ENCODE data around the gene CRACR2B. TPM values are rescaled to one million over a fixed set of nuclear protein-coding genes. Genes with fewer than 3 reads are reported as not detected.
A peak's percentile ranks its signal among the peaks of the same experiment; 100 is the strongest.

The CRACR2B gene
- total RNA-seq, 2 experiments from 2014 or later = 17.2 to 18.7 TPM

DNA sequence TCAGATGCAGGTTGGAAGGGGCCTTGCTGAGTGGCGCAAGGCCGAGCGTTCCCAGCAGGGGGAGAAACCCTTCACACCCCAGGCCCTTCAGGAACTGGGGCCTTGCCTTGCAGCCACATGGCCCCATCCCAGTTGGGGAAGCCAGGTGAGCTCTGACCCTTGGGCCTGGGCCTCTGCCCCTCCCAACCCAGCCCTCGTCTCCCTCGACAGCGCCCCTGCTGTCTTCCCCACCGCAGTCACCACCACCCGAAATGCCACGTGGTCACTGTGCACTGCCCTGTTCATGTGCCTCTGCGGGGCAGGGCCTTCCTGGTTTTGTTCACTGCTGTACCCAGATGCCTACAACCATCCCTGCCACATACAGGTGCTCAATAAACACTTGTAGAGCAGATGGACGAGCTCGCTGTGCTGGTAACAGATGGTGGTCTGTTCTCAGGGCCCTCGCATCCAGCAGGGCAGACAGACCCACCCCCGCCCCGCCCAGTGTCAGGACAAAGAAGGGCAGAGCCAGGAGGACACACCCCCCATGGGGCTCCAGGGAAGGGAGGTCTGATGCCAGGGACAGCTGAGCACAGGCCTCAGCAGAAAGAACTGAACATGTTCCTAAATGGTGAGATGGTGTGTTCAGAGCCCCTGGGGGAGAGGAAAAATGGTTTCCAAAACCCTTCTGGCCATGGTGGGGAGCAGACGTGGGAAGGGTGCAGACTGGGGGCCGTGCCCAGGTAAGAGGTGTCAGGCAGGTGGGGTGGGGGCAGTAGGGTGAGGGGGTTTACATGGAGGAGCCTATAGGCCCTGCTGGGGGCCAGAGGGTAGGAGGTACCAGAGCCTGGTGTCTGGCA lies 10.9 kb downstream of the CRACR2B start:
- DNase-seq (no peak), ATAC-seq (no peak)
- no peak overlapping the region for H3K4me3 Mint-ChIP-seq
- peaks cover 14% of the 10 kb centered on the region for H3K36me3 Mint-ChIP-seq (ENCODE audit: low read depth)
- H3K4me1 Mint-ChIP-seq (ENCODE audit: low read depth) = peaks cover 34% of the 10 kb centered on the region
- CTCF ChIA-PET = no interaction called here
- no peaks in the 10 kb centered on the region for H3K27me3 Mint-ChIP-seq (ENCODE audit: low read depth)
- POLR2A ChIA-PET = no interaction called here
- no peak overlapping the region for H3K27ac Mint-ChIP-seq
- H3K9me3 Mint-ChIP-seq (ENCODE audit: insufficient read depth) = no peaks in the 10 kb centered on the region

DNA sequence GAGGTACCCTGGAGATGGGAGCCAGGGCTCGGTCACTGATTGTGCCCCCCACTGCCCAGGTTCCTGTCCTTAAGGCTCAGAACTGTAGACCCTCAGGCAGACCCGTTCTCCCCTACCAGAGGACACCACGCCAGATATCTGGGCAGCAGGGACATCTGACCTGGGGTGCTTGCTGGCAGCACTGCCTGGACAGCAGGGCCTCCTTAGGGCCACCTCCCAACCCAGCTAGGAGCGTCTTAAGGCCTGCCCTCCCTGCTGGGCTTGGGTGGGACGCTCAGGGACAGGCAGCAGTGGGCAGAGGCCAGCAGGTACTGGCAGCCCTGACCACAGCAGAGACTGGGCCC lies 11.5 kb downstream of the CRACR2B start:
- ATAC-seq = no peak

DNA sequence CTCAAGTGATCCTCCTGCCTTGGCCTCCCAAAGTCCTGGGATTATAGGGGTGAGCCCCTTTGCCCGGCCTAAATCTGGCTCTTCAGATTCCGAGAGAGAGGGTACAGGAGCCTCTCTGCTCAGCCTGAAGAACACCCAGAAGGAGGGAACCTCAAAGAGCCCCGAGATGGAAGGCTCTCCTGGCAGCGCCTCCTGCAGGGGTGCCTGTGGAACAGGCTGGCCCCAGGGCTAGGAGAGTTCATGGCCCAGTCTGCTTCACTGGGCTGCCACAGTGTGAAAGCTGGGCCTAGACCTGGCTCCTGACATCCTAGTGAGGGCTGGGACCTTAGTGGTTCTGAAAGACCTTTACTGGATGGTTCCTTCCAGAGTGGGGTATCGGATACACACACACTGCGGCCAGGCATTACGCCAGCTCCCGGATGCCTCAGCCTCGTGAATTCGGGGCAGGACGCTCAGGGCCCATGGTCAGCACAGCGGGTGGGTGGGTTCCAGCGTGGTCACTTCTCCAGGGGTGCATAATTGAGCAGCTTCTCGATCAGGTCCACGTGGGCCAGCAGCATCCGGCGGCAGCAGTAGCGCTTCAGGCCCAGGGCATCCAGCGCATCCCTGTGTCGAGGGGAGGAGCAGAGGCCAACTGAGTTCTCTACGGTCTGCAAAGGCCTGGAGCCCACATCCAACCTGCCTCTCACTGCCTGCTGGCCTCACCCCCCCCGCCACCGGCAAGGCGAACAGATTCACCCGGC lies 12.3 kb downstream of the CRACR2B start:
- CTCF ChIA-PET = interaction anchor here (2.1 kb wide), 1 partner anchor 8 kb away, joined by 8 read pairs; the partner anchor contains the start of gene CD151

More for the DNA sequence above, 11.5 kb downstream of the CRACR2B start:
- Mint-ChIP-seq H3K4me1 (ENCODE audit: low read depth) (peaks cover 33% of the 10 kb centered on the region), H3K27me3 (ENCODE audit: low read depth) (no peaks in the 10 kb centered on the region), H3K9me3 (ENCODE audit: insufficient read depth) (no peaks in the 10 kb centered on the region), H3K4me3 (no peak overlapping the region), H3K36me3 (ENCODE audit: low read depth) (peaks cover 14% of the 10 kb centered on the region), H3K27ac (no peak overlapping the region)
- ChIA-PET POLR2A (no interaction called here), CTCF (no interaction called here)
- DNase-seq = no peak

DNA sequence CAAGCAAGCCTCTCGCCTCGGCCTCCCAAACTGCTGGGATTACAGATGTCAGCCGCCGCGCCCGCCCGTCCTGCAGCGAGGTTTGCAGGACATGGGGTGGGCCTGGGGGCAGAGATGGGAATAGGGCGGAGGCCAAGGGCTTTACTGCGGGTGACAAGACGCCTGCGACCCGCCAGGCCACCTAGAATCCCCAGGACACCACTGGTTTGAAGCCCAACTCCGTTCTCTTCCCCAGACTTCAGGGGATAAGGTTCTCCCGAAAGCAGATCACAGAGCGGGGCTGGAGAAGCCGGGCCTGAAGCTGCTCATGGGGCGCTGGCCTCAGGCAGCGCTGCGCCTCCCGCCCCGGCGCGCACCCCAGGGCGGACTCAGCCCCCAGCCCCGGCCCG lies 14.3 kb downstream of the CRACR2B start:
- Mint-ChIP-seq H3K36me3 (ENCODE audit: low read depth) (peaks cover 14% of the 10 kb centered on the region), H3K27ac (peak overlapping the region; percentile 86), H3K27me3 (ENCODE audit: low read depth) (no peaks in the 10 kb centered on the region), H3K4me1 (ENCODE audit: low read depth) (peaks cover 28% of the 10 kb centered on the region), H3K9me3 (ENCODE audit: insufficient read depth) (no peaks in the 10 kb centered on the region), H3K4me3 (peak overlapping the region; percentile 88)
- DNase-seq (no peak), ATAC-seq (peak; percentile 53)
- CTCF ChIA-PET = interaction anchor here (2.1 kb wide), 1 partner anchor 10 kb away, joined by 8 read pairs; the partner anchor contains the start of gene CD151
- POLR2A ChIA-PET = interaction anchor here (0.6 kb wide), 1 partner anchor 13 kb away, joined by 3 read pairs; no protein-coding TSS in a partner anchor

More for the DNA sequence above, 12.3 kb downstream of the CRACR2B start:
- Mint-ChIP-seq H3K4me3 (peak overlapping the region; percentile 88), H3K36me3 (ENCODE audit: low read depth) (peaks cover 14% of the 10 kb centered on the region), H3K9me3 (ENCODE audit: insufficient read depth) (no peaks in the 10 kb centered on the region), H3K27ac (no peak overlapping the region), H3K4me1 (ENCODE audit: low read depth) (peaks cover 31% of the 10 kb centered on the region), H3K27me3 (ENCODE audit: low read depth) (no peaks in the 10 kb centered on the region)
- no peak for ATAC-seq
- POLR2A ChIA-PET = interaction anchor here (0.7 to 1.3 kb wide), 2 partner anchors 9 to 21 kb away, joined by 3 to 4 read pairs; partner anchors contain the start of gene PNPLA2
- no peak for DNase-seq

DNA sequence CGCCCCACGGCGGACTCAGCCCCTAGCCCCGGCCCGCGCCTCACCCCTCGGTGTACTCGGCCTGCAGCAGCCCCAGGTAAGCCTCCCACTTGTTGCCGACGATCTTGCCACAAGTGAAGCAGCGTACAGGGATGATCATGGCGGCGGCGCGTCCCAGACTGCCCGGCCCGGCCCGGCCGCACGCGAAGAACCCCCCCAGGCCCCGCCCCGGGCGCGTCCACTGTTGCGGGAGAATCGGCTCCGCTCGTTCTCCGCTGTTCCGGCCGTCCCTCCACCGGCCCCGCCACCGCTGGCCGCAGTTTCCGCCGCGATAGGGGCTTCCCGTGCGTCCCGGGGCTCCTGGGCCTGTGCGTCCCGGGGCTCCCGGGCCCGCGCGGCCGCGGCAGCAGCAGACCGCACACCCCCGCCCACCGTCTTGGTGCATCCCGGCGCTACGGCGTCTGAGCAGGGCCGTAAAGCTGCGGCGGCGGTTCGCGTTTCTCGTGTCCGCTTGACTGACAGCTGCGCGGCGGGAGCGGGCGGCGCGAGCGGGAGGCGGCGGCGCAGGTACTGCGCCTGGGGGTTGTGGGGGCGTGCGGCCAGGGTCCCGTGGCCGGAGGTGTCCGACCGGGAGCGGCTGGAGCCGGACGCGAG lies 14.8 kb downstream of the CRACR2B start, which contains the start of the genes POLR2L and TSPAN4:
POLR2L (minus strand) TSS at position 160 of the 633 bp plus-strand sequence; CDS start at position 139, 21 bp downstream.
TSPAN4 (plus strand) TSS at position 483 of the 633 bp plus-strand sequence. CDS start 7,453 bp downstream, outside the sequence.
- peaks cover 14% of the 10 kb centered on the region for H3K36me3 Mint-ChIP-seq (ENCODE audit: low read depth)
- CTCF ChIA-PET = interaction anchor here (1.3 to 2.2 kb wide), 5 partner anchors 10 to 209 kb away, joined by 4 to 7 read pairs (median 5); partner anchors contain the start of genes CD151 and CRACR2B
- ATAC-seq (peak; percentile 75), DNase-seq (peak; percentile 92)
- no peaks in the 10 kb centered on the region for H3K9me3 Mint-ChIP-seq (ENCODE audit: insufficient read depth)
- POLR2A ChIA-PET = interaction anchor here (0.7 to 1.8 kb wide), 8 partner anchors 8 to 68 kb away, joined by 3 to 11 read pairs (median 4); partner anchors contain the start of genes CD151, CHID1, CRACR2B and PNPLA2
- no peaks in the 10 kb centered on the region for H3K27me3 Mint-ChIP-seq (ENCODE audit: low read depth)
- H3K4me1 Mint-ChIP-seq (ENCODE audit: low read depth) = peaks cover 28% of the 10 kb centered on the region
- peak within 1 kb of the TSS; percentile 86 for H3K27ac Mint-ChIP-seq
- H3K4me3 Mint-ChIP-seq = peak within 1 kb of the TSS; percentile 88

DNA sequence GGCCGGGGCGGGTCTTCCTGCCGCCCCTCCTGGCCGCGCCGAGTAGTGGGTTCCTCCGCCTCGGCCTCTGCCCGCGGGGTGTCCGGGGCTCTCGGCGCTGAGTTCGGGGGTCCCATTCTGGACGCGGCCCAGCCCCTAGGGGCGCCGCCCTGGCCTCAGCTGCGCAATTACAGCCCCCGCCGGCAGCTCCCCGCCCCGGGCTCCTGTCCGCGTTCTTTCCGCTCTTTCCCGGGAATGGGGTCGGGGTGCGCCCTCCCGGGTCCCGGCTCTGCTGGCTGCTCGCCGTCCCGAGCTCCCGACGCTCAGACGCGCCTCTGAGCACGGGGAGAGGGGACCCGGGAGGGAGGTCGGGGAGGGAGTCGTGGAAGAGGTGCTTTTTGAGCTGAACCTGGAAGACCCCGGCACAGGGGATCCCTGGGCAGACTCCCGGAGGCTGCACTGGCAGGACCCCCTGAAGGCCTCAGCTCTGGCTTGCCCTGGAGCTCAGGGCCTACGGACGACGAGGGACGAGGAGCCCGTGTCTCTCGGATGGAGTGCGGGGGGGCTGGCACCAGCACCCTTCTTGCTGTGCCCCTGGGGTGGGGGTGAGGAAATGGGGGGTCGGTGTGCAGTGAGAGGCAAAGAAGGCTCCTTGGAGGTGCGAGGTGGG lies 15.5 kb downstream of the CRACR2B start:
- Mint-ChIP-seq H3K4me3 (peak overlapping the region; percentile 74), H3K9me3 (ENCODE audit: insufficient read depth) (no peaks in the 10 kb centered on the region), H3K27me3 (ENCODE audit: low read depth) (no peaks in the 10 kb centered on the region), H3K27ac (peak overlapping the region; percentile 66), H3K4me1 (ENCODE audit: low read depth) (peaks cover 28% of the 10 kb centered on the region), H3K36me3 (ENCODE audit: low read depth) (peaks cover 10% of the 10 kb centered on the region)
- CTCF ChIA-PET = interaction anchor here (1.3 to 2.2 kb wide), 5 partner anchors 11 to 208 kb away, joined by 4 to 7 read pairs (median 5); partner anchors contain the start of genes CD151 and CRACR2B
- POLR2A ChIA-PET = interaction anchor here (0.7 to 1.8 kb wide), 9 partner anchors 9 to 67 kb away, joined by 3 to 11 read pairs (median 4); partner anchors contain the start of genes CD151, CHID1, CRACR2B and PNPLA2
- no peak for DNase-seq
- peak; percentile 18 for ATAC-seq

DNA sequence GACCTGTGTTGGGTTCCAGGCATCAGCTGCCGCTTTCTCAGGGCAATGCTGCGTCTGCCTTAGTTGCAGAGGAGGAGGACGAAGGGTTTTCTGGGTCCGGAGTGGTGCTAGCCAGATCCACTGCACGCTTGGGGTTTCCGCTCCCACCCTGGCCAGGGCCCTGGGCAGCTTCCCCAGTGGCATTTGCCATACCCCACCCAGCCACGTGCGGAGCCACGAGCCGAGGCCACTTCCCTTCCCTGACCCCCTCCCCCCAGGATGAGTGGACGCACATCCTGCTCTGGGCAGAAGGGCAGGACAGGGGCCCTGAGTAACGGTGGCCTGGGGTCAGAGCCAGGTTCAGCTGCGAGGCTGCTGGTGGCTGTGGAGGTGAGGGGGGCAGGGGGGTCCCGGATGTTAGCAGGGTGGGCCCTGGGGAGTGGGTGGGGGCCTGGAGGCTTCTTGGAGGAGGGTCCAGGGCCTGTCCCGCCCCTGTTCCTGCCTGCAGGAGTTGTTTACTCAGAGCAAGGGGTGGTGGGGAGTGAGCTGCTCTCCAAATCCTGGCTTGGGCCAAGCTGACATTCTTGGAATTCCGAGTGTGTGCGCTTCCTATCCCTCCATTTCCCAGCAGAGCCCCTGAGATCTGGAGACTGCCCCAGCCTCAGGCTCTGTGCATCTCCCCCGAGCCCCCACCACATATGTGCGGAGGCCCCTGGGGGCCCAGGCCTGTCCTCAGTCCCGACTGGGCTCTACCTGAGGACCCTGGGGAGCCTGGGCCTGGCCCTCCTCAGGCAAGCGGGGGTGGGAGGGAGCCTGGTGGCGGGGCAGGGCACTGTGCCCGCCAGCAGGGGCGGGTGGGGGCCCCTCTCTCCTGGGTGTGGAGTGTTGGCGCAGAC lies 16.3 kb downstream of the CRACR2B start:
- ChIA-PET CTCF (interaction anchor here (1.3 to 2.2 kb wide), 5 partner anchors 11 to 207 kb away, joined by 4 to 7 read pairs (median 5); partner anchors contain the start of genes CD151 and CRACR2B), POLR2A (interaction anchor here (1.0 to 1.8 kb wide), 6 partner anchors 9 to 66 kb away, joined by 3 to 11 read pairs (median 6); partner anchors contain the start of genes CD151, CHID1, PNPLA2 and RPLP2)
- Mint-ChIP-seq H3K36me3 (ENCODE audit: low read depth) (peaks cover 9% of the 10 kb centered on the region), H3K9me3 (ENCODE audit: insufficient read depth) (no peaks in the 10 kb centered on the region), H3K27ac (peak overlapping the region; percentile 66), H3K4me1 (ENCODE audit: low read depth) (peaks cover 34% of the 10 kb centered on the region), H3K4me3 (peak overlapping the region; percentile 74), H3K27me3 (ENCODE audit: low read depth) (peaks cover 5% of the 10 kb centered on the region)
- ATAC-seq (no peak), DNase-seq (peak; percentile 38)

DNA sequence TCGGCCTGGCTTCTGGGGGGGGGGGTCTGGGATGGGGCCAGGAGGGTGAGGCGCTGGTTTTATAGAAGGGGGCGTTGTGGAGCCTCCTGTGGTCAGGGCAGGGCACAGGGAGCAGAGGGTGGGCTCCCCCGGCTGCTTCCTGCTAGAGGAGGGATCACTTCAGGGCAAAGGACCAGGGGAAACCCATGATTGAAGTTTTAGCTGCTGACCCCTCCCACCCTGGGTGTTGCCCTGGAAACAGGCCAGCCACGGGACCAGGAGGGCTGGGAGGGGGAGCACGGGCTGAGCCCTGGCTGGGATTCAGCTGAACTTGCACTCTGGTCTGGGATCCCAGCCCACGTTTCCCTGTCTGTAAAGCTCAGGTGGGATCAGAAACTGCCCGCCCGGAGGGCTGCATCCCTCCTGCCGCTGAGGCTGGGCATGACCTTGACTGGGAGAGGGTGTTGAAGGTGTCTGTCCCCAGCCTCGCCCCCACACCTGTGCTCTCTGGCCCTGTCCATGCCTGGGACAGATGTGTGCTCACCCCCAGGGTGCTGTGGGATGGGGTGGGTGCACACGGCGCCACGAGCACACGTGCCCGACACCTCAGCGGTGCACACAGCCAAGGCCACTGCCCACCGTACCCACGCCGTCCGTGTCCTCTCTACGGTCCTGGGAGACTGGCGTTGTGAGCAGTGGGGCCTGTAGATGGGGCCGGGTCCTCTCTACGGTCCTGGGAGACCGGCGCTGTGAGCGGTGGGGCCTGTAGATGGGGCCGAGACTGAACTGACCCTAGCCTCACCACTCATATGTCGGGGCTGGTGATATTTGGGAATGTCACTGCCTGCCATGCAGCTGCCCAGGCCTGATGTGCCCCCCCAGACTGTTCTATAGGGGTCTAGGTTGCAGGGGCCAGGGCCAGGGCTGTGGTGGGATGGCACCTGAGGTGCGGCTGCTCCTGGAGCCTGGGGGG lies 17.2 kb downstream of the CRACR2B start:
- Mint-ChIP-seq H3K27ac (no peak overlapping the region), H3K9me3 (ENCODE audit: insufficient read depth) (no peaks in the 10 kb centered on the region), H3K36me3 (ENCODE audit: low read depth) (peaks cover 6% of the 10 kb centered on the region), H3K4me1 (ENCODE audit: low read depth) (peaks cover 35% of the 10 kb centered on the region), H3K4me3 (no peak overlapping the region), H3K27me3 (ENCODE audit: low read depth) (peaks cover 5% of the 10 kb centered on the region)
- ATAC-seq = no peak
- ChIA-PET POLR2A (interaction anchor here (1.0 to 1.6 kb wide), 2 partner anchors 10 to 11 kb away, joined by 3 read pairs; no protein-coding TSS in a partner anchor), CTCF (interaction anchor here (2.2 to 3.7 kb wide), 2 partner anchors 206 to 207 kb away, joined by 7 to 28 read pairs; no protein-coding TSS in a partner anchor)
- DNase-seq = peak; percentile 44

DNA sequence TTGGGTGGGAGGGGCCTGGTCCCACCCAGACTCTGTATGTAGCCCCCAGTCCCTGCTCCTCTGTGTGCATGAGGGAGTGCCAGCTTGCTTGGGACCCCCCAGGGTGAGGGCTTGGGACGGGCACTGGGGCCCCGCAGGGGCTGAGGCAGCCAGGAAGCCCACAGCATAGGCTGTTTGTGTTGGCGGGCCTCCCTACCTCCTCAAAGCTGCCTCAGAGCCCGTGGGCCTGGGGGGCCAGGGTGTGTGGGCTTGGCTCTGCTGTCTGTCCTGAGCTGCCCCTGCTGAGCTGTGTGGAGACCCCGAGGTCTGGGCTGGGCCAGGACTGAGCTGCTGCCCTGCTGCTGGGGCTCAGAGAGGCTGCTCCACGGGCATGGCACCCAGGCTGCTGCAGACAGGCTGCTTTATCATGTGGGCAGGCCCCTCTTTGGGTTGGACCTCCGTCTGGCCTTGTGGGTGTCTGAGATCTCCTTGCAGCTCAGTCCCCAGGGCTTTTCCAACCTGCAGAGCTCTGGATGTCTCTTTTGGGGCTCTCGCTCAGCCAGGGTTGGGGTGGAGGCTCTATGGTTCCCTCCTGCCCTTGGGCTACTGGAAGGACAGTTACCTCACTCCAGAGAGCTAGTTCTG lies 18.3 kb downstream of the CRACR2B start:
- Mint-ChIP-seq H3K9me3 (ENCODE audit: insufficient read depth) (no peaks in the 10 kb centered on the region), H3K27ac (no peak overlapping the region), H3K36me3 (ENCODE audit: low read depth) (no peaks in the 10 kb centered on the region), H3K4me1 (ENCODE audit: low read depth) (peaks cover 24% of the 10 kb centered on the region), H3K4me3 (no peak overlapping the region), H3K27me3 (ENCODE audit: low read depth) (peaks cover 5% of the 10 kb centered on the region)
- DNase-seq = no peak
- no peak for ATAC-seq
- CTCF ChIA-PET = interaction anchor here (1.5 to 3.7 kb wide), 2 partner anchors 65 to 205 kb away, joined by 3 to 28 read pairs; partner anchors contain the start of gene CHID1
- POLR2A ChIA-PET = interaction anchor here (1.6 kb wide), 1 partner anchor 10 kb away, joined by 3 read pairs; no protein-coding TSS in a partner anchor
